Subcutaneous abdominal adipose tissue (tissue), 5 donors: Measurements from ENCODE around the gene CTF1.
A peak's percentile ranks its signal among the peaks of the same experiment; 100 is the strongest.
"Not testable (repeated sequence)": the region's sequence is repeated elsewhere in the genome, so short reads cannot be mapped to it uniquely, and the experiment has no call there.

Source experiments
- H3K27ac ChIP-seq: one replicate; pipeline ENCODE4 v1.7.0; 2013; ENCODE audit warnings: low read depth, mild to moderate bottlenecking, inconsistent platforms, low read length, moderate library complexity
- H3K27me3 ChIP-seq, 5 donors: one replicate each; pipeline ENCODE4 v1.7.0; 2013; ENCODE audit warnings: low read length in 5 of 5, inconsistent platforms in 1 of 5; ENCODE audit not compliant: control insufficient read depth in 5 of 5, insufficient read depth in 4 of 5
- H3K36me3 ChIP-seq, 5 donors: one replicate each; pipeline ENCODE4 v1.7.0; 2013; ENCODE audit warnings: low read length in 5 of 5; ENCODE audit not compliant: control insufficient read depth in 5 of 5, insufficient read depth in 5 of 5
- H3K4me1 ChIP-seq, 5 donors: one replicate each; pipeline ENCODE4 v1.7.0; 2013; ENCODE audit warnings: low read length in 5 of 5, mild to moderate bottlenecking in 3 of 5, moderate library complexity in 1 of 5; ENCODE audit not compliant: control insufficient read depth in 5 of 5, insufficient read depth in 5 of 5
- H3K4me3 ChIP-seq, 5 donors: one replicate each; pipeline ENCODE4 v1.7.0; 2013; ENCODE audit warnings: low read length in 5 of 5, low read depth in 1 of 5
- H3K9ac ChIP-seq, 5 donors: one replicate each; pipeline ENCODE4 v1.7.0; 2013; ENCODE audit warnings: low read length in 5 of 5, mild to moderate bottlenecking in 4 of 5, moderate library complexity in 3 of 5
- H3K9me3 ChIP-seq, 5 donors: one replicate each; pipeline ENCODE4 v1.7.0; 2013; ENCODE audit warnings: low read length in 5 of 5; ENCODE audit not compliant: control insufficient read depth in 5 of 5
- donor health status: healthy.
- donor health status: healthy.
- donor health status: healthy.
- donor health status: healthy.
- donor health status: healthy.

CTF1 gene

DNA sequence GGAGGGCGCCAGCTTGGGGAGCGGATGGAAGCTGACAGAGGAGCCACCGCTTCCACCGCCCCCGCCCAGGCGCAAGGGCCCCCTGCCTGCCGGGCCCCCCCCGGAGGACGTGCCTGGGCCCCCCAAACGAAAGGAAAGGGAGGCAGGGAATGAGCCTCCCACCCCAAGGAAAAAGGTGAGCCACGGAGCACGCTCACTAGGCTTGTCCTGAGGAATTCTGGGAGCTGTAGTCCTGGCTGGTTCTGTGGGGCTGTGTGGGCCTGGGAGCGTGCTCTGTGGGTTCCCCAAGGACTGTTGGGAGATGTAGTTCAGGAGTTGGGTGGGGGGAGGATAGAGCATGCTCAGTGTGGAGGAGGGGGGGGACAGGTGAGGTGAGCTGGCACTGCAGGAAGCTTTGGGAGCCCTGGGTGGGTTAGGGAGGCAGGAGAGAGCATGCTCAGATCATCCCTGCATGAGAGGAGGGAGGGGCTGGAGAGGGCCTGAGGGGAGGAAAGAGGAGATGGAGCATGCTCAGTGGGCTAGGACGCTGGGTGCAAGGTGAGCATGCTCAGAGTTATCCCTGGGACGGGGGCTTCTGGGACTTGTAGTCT, 31.5 kb downstream of the CTF1 start:
- no peak overlapping the region for H3K4me3 ChIP-seq
- H3K9me3 ChIP-seq, result no peaks in the 10 kb centered on the region
- H3K4me1 ChIP-seq, result peaks cover 4 to 13% (median 8%) of the 10 kb centered on the region in 5 donors
- no peak overlapping the region for H3K9ac ChIP-seq
- H3K27me3 ChIP-seq, result no peaks in the 10 kb centered on the region
- no peak overlapping the region for H3K27ac ChIP-seq
- peaks cover 7 to 53% (median 28%) of the 10 kb centered on the region in 5 donors for H3K36me3 ChIP-seq

DNA sequence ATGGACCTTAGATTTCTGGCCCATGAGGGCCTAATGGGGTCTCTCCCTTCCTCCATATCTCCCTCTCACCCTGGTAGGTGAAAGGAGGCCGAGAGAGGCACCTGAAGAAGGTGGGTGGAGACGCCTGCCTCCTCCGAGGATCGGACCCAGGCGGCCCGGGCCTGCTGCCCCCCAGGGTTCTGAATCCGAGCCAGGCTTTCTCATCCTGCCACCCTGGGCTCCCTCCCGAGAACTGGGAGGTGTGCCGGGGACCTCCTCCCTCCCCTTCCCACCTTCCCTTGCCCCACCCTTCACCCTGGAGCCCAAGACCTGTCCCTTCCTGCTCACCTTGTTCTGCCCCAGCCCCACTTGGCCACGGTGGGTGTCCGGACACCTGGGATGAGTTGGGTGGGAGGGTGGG, 32.0 kb downstream of the CTF1 start:
- no peaks in the 10 kb centered on the region for H3K27me3 ChIP-seq
- no peaks in the 10 kb centered on the region for H3K9me3 ChIP-seq
- H3K4me1 ChIP-seq, result peaks cover 1 to 11% (median 8%) of the 10 kb centered on the region in 5 donors
- peaks cover 7 to 54% (median 28%) of the 10 kb centered on the region in 5 donors for H3K36me3 ChIP-seq
- no peak overlapping the region for H3K9ac ChIP-seq
- H3K4me3 ChIP-seq, result no peak overlapping the region
- H3K27ac ChIP-seq, result no peak overlapping the region

DNA sequence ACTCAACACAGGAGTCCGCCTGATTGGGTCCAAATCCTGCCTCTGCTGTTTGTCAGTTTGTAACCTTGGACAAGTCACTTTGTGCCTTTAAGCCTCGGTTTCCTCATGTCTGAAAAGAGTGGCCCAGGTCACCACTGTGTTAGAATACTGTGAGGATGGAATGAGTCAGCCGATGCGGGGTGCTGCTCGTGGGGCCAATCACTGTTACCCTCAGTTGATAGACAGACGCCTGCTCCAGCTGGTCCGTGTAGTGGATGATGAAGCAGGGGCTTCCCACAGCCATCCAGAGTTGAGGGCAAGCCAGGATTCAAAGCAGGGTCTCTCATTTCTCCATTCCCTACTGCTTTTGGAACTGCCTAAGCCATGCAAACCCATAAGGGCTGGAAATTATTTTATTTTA, 32.8 kb downstream of the CTF1 start:
- Histone ChIP-seq H3K9ac (no peak overlapping the region), H3K36me3 (peaks cover 7 to 54% (median 28%) of the 10 kb centered on the region in 5 donors), H3K4me3 (no peak overlapping the region), H3K9me3 (no peaks in the 10 kb centered on the region), H3K27ac (no peak overlapping the region), H3K4me1 (peaks cover 1 to 9% (median 8%) of the 10 kb centered on the region in 5 donors), H3K27me3 (no peaks in the 10 kb centered on the region)

DNA sequence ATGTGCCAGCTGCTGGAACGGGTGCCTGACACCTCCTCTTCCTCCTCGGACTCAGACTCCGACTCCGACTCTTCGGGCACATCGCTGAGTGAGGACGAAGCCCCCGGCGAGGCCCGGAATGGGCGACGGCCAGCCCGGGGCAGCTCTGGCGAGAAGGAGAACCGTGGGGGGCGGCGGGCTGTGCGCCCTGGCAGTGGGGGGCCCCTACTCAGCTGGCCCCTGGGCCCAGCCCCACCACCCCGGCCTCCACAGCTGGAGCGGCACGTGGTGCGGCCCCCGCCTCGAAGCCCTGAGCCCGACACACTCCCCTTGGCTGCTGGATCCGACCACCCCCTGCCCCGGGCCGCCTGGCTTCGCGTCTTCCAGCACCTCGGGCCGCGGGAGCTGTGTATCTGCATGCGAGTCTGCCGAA, 33.8 kb downstream of the CTF1 start:
- Histone ChIP-seq H3K36me3 (peaks cover 7 to 58% (median 28%) of the 10 kb centered on the region in 5 donors), H3K27ac (no peak overlapping the region)

DNA sequence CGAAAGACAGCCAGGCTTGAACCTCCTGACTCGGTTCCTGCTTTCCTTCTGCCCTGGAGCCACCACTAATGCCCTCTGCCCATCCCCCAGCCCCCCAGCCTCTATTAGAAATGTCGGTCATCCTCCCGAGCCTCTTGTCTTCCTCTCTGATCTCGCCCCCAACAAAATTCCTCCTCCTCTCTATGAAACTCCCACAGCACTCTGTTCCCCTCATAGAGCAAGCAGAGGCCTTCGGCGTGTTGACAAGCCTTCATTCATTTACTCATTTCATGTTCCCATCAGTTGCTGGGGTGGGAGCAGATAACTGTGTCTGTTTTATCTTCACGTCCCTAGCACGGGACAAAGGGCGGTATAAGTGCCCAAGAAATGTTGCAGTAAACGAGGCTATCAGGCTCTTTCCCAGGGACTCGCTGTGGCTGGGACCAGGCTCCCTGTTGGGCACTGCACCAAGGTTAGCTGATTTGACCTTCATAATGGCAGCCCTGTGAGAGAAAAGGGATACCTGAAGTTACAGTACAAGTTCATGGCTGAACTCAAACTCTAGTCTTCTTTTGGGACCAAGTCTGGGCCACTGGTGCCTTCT, 34.7 kb downstream of the CTF1 start:
- H3K9ac ChIP-seq, result no peak overlapping the region
- H3K27ac ChIP-seq, result no peak overlapping the region
- H3K4me3 ChIP-seq, result no peak overlapping the region
- H3K4me1 ChIP-seq, result peaks cover 0 to 4% (median 0%) of the 10 kb centered on the region in 5 donors
- H3K36me3 ChIP-seq, result peaks cover 7 to 59% (median 29%) of the 10 kb centered on the region in 5 donors
- no peaks in the 10 kb centered on the region for H3K9me3 ChIP-seq
- no peaks in the 10 kb centered on the region for H3K27me3 ChIP-seq

More for the DNA sequence above, 33.8 kb downstream of the CTF1 start:
- Histone ChIP-seq H3K27me3 (no peaks in the 10 kb centered on the region), H3K9me3 (no peaks in the 10 kb centered on the region), H3K4me1 (peaks cover 0 to 3% (median 0%) of the 10 kb centered on the region in 5 donors), H3K4me3 (no peak overlapping the region), H3K9ac (no peak overlapping the region)

DNA sequence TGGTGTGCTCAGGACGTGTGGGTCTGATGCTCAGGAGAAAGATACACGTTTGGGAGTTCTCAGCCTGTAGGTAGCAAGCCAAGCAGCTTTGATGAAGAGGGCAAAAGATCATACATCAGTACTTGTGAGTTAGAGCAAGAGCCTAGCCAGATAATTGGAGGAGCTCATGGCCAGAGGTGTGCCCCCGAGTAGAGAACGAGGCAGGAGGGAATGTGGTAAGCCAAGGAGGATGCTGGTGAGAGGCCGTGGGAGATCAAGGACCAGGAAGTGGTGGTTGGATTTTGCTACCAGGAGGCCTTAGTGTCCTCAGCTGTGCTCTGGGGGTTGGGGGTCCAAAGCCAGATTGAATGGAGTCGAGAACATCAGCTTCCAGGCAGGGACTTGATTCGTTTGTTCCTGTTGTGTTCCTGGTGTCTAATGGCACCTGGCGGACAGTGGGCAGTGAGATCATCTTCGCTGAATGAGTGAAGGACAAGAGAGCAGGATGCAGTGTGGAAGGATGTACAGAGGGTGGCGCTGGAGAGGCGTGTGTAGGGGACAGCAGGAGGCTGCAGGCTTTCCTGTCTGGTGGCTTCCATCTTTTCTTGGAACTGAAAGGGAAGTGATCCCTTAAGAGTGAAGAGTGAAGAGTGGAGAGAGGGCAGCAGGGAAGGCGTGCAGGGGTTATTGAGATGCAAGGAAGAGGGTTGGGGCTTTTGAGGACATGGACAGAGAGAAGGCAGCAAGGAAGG, 38.6 kb downstream of the CTF1 start:
- Histone ChIP-seq H3K9ac (no peak overlapping the region), H3K27ac (no peak overlapping the region), H3K4me3 (no peak overlapping the region), H3K27me3 (no peaks in the 10 kb centered on the region), H3K36me3 (peaks cover 7 to 43% (median 25%) of the 10 kb centered on the region in 5 donors), H3K4me1 (peaks cover 0 to 10% (median 0%) of the 10 kb centered on the region in 5 donors), H3K9me3 (no peaks in the 10 kb centered on the region)

DNA sequence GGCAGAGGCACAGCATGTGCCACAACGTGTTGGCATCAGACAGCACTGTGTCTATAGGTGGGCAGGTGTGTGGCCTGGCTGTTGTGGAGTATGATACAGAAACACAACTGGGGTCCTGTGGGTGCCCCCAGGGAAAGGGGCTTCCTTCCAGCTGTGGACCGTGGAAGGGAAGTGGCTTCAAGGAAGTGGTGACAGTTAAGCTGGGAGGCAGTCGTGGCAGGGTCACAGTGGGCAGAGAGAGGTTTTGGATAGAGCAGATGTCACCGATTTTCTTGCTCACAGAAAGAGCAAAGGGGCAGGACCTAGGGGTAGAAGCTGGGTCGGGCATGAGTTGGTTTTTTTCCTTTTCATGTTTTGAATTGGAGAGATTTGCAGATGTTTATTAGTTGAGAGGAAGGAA, 41.3 kb downstream of the CTF1 start:
- no peaks in the 10 kb centered on the region for H3K9me3 ChIP-seq
- no peaks in the 10 kb centered on the region for H3K27me3 ChIP-seq
- H3K4me1 ChIP-seq, result peaks cover 2 to 18% (median 6%) of the 10 kb centered on the region in 5 donors
- H3K36me3 ChIP-seq, result peaks cover 0 to 24% (median 7%) of the 10 kb centered on the region in 5 donors
- H3K9ac ChIP-seq, result no peak overlapping the region
- H3K27ac ChIP-seq, result no peak overlapping the region
- no peak overlapping the region for H3K4me3 ChIP-seq

DNA sequence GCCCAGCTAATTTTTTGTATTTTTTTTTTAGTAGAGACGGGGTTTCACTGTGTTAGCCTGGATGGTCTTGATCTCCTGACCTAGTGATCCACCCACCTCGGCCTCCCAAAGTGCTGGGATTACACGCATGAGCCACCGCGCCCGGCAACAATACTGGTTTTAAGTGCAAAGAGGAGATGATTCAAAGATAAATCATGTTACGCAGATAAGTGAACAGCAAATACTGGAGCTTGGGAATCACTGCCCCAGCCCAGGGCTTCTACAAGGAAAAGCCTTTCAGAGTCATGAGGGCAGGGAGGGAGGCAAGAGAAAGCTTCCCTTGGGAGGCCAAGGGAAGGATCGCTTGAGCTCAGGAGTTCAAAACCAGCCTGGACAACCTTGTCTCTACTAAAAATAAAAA, 43.2 kb downstream of the CTF1 start:
- H3K9ac ChIP-seq, H3K9me3 ChIP-seq, H3K4me3 ChIP-seq, H3K27me3 ChIP-seq, H3K27ac ChIP-seq: not testable (repeated sequence)
- peaks cover 3 to 32% (median 15%) of the 10 kb centered on the region in 5 donors for H3K36me3 ChIP-seq
- peaks cover 2 to 18% (median 6%) of the 10 kb centered on the region in 5 donors for H3K4me1 ChIP-seq

DNA sequence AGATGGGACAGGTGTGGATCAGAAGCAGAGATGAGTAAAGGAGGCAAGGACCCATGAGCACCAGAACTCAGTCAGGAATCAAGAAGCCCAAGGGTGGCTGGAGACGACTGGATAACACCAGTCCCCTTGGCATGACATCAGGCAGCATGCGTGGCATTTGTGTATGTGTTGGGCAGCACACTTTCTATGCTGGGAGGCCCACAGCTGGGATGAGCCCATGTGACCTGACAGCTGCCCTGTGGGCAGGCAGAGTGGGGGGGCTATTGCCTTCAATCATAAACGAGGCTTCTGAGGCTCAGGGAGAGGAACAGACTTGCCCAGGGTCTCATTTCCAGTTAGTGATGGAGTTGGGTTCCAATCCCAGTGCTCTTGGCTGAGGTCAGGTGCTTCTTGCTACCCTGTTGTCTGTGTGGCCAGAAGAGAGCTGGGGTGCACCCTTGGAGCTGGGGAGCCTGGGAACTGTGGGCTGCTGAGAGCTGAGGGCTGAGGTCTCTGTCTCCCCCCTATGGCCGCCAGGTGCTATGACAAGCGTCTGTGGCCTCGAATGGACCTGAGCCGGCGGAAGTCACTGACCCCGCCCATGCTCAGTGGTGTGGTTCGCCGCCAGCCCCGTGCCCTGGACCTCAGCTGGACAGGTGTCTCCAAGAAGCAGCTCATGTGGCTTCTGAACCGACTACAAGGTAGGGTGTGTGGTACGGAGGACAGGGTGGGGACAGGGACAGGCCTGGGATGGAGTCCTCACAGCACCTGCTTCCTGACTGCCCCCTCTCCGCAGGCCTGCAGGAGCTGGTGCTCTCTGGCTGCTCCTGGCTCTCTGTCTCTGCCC, 45.4 kb downstream of the CTF1 start:
- no peak overlapping the region for H3K27ac ChIP-seq

More for the DNA sequence above, 45.4 kb downstream of the CTF1 start:
- peak overlapping the region in 1 of 5 donors; percentile 41 for H3K9ac ChIP-seq
- H3K4me1 ChIP-seq, result peaks cover 2 to 14% (median 6%) of the 10 kb centered on the region in 5 donors
- peaks cover 3 to 34% (median 17%) of the 10 kb centered on the region in 5 donors for H3K36me3 ChIP-seq
- peak overlapping the region in 1 of 5 donors; percentile 19 for H3K4me3 ChIP-seq
- no peaks in the 10 kb centered on the region for H3K27me3 ChIP-seq
- H3K9me3 ChIP-seq, result no peaks in the 10 kb centered on the region
